MV-4-11 (cell line): Measurements from ENCODE around the gene RRP15.
"Not testable (repeated sequence)": the region's sequence is repeated elsewhere in the genome, so short reads cannot be mapped to it uniquely, and the experiment has no call there.

Source experiments
- DNase-seq: peaks from one replicate; lab custom pipeline; 2025; lab: John Stamatoyannopoulos, UW

The RRP15 gene

DNA sequence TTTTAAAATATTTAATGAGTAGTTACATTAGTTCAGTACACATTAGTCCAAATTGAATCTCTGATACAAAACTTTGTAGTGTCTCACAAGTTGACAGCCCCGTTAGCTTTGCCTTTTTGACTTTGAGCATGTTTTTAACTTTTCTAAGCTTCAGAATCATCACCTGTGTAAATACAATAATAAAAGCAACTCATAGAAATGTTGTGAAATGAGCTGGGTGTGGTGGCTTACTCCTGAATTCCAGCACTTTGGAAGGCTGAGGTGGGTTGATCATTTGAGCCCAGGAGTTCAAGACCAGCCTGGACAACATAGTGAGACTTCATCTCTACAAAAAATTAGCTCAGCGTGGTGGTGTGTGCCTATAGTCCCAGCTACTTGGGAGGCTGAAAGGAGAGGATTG is 11.1 kb downstream of the RRP15 start:
- no peak for DNase-seq

DNA sequence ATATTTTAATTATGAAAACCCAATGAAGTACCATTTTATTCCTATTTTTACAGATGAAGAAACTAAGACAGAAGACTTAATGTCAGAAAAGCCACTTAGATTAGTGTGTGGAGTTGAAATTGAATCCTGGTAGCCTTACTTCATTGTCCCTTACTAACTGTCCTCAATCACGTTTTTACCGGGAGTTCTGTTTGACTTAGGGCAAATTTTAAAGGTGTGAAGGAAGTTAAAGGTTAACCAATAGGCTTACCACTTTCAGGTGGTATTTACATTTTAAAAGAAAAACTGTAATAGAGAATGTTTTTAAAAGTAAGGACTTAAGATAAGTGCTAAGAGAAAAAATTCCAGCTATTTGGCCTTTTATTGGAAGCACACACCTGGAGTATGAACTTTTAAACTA is 12.4 kb downstream of the RRP15 start:
- DNase-seq, result no peak

DNA sequence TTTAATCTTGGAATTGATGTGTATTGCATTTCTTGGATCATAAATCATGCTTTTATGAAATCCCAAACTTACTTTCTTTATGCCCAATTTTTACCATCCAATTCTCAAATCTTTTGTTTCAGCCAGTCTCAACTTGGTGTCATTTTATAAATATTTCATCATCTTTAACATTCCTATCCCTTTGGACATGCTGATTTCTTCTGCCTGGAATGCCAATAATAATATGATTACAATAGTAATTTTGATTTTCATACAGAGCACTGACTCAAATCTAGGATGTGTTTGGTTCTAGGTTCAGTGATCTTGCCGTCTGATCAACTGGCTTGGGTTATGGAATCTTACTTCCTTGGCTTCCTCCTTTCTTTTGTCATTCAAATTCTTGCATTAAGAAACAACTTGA is 12.8 kb downstream of the RRP15 start:
- no peak for DNase-seq

DNA sequence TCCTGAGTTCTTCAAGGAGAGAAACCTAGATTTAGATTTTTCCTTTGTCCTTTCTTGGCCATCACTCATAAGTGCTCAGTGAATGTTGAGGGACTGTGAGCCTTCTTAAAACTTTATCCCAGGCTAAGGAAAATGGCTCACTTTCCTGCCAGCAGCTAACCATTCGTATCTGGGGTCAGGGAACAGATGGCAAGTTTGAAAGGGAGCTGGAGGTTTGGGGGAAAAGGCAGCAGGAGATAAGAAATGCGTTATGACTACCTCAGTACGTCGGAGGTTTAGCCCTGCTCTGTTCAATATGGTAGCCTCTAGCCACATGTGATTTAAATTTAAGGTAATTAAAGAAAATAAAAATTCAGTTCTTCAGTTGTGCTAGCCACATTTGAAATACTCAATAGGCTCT is 13.3 kb downstream of the RRP15 start:
- no peak for DNase-seq

DNA sequence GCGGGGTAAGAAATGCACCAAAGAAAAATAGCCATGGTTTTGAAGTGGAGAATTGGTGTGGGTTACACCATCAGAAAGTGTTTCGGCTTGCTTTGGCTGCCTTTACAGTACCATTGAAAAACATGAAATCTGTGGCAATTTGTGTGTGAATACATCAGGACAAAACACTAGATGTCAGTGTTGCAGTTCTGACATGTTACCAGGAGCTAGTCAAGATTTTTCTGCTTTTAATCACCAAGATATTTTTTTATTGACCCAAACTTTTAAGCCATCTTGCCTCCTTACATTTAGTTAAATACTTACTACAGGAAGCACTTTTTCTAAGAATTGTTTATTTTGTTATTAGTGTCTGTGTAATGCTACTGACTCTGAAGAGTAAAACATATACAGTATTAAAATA is 14.3 kb downstream of the RRP15 start:
- peak; percentile 4 for DNase-seq

DNA sequence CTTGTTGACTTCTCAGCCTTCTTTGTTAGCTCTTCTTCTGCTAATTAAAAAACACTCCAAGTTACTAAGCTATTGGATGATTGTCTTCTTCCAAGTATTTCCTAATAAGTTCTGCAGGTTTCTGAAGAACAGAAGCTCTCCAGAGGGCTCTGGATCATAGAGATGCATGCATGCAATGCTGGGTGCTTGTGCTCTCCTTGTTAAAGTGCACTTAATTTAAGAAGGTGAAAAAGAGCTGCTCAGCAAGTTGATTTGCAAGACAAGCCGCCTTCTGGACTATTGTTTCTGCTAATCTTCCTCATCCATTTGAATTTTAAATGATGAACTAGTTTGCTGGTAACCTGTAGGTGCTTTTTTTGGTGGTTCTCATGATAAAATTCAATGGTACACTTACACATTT is 16.1 kb downstream of the RRP15 start:
- no peak for DNase-seq

DNA sequence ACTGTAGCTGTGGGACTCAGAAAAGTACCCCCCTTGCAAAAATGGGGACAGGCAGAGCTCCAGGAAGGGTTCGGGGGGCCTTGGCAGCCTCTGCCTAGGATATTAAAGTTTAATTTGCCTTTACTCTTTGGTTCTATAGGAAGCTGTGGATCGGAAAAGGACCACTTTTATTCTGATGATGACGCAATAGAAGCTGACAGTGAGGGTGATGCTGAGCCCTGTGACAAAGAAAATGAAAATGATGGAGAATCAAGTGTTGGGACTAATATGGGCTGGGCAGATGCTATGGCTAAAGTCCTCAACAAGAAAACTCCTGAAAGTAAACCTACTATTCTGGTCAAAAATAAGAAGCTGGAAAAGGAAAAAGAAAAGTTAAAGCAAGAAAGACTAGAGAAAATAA is 17.1 kb downstream of the RRP15 start:
- no peak for DNase-seq

DNA sequence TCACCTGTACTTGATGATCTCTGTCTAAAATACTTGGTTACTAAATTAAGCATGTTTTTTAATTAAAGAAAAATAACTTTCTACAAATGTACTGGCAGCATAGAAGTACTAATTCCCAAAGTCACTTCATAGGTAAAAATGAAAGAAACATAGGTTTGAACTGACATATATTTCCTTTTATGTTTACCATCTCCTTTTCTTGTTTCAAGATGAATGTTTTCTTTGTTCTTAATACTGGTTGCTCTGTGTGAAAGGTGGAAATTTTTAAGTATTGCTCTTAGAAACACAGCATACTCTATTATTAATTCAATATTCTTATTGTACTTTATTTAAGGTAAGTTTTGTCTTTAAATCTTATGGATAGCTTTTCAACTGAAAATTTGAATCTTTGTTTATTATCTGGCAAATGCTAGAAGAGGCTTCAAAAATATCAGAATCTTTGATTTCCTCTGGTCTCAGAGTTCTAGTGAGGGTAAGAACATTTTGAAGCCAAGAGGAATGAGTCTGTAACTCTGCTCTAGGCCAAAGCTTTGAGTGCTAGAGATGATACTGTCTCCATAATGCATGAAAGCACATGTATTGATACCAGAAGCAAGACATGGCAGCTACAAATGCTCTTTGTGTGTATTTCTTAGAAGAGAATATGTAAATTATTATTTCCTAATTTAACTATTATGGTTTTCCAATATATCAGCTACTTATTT is 18.2 kb downstream of the RRP15 start:
- DNase-seq, result no peak

DNA sequence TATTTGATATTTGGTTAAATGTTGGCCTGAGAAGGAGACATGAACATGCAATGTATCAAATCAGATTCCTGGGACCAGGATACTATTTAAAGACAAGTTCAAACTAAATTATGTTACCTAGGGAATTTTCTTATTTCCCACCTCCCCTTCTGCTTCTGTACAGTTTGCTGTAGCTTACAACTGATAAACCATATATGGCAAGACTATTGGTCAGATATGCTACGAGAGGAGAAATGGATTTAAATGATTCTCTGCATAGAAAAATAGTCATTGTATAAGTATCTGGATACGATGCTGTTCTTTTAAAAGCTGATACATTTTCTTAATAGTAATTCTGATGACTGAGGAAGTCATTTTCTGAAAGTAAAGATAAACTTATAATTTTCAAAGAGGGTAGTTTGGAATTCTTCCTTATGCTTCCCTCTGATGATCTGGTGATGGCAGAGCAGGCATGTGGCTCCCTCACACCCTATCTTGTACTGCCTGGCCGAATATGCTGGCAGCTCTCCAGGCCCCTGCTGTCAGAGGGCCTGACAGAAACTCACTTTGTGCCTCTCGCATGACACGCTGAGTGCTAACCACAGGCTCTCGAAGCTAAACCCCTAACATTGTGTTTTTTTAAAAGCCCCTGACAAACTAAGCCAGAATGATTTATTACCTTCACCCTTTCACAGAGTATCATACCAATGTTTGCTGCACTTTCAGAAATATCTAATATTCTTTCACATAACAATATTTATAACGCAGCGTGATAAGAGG is 19.4 kb downstream of the RRP15 start:
- DNase-seq, result peak; percentile 81

DNA sequence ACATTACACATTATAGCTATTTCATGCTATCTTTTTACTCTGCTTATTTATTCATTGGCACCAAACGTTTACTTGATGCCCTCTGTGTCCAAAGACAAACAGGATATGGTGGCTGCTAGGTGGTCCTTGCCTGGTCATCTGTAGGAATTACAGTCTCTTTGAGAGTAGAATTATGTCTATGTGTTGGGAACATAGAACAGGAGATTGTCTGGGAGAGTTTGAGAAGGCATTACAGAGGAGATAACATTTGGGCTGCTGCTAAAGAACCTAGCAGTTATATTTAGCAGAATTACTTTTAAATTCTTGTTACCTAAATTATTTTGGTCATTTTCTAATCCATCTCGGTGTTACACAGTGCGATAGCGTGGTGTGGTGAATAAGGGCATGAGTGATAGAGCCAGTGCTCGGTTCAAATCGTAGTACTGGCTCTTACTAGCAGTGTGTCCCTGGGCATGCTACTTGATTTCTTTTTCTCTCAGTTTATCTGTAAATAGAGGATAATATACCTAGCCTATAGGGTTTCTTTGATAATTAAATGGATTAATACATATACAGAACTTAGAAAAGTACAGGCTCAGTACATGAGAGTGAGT is 20.5 kb downstream of the RRP15 start:
- no peak for DNase-seq

DNA sequence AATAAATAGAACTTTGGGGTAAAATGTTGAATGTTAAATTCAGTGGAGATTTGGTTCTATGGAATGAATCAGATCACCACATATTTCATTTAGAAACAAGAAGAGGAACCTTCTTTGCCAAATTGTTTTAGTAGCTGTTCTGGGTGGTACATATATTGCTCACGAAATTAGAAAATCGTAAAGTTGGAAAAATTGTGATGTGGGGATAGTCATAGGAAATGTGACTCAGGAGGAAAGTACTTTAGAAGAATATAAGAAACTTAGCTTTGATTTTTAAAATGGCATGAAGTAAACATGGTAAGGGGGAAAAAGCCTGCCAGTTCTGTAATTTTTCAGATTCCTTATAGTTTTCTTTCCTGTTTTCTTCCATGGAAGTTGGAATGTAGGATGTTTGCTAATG is 27.4 kb downstream of the RRP15 start:
- DNase-seq, result no peak

DNA sequence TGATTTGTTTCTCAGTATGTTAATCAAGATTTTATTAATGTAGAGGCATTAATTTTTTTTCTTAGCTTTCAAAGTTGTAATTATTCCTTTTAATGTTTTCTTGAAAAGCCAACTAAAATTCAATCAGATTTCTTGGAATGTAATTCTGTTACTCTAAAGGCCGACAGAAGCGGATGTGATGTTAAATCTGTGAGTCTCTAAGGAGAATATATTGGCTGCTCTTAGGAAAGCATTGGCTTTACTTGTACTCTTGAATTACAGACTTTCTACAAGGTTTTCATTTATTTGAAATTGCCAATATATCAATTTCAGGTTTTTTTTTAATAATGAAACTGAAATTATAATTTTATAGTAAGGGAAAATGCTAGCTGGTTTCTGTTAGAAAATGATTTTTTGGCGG is 29.2 kb downstream of the RRP15 start:
- no peak for DNase-seq

DNA sequence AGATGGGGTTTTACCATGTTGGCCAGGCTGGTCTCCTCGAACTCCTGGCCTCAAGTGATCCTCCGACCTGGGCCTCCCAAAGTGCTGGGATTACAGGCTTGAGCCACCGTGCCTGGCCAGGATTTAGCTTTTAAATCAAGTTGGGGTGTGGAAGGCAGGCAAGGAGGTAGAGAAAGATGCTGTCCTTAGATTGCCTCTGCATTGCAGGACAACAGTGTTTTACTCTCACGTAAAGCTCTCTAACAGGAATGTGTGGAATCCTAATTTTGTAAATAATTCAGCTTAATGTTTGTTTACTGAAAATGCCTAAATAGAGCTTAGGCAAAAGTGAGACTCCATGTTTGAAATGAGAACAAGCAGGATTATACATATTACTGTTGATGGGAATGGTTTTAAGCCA is 30.5 kb downstream of the RRP15 start:
- no peak for DNase-seq

DNA sequence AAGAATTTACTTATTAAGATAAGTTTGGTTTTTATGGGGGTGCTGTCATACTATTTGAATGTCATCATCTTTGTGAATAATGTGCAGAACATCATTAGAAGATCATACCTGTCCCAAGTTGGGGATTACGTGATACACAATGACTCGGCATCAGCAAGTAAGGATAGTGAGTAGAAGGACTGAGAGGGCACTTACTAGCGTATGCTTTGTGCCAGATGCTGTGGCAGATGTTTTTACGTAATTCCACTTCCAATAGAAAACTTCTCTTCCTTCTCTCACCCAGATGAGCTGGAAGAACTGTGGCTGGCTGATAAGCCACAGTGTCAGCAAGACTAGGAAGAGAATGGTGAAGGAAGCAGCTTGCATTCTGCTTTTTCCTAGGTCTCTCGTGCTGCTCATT is 32.0 kb downstream of the RRP15 start:
- DNase-seq, result no peak

DNA sequence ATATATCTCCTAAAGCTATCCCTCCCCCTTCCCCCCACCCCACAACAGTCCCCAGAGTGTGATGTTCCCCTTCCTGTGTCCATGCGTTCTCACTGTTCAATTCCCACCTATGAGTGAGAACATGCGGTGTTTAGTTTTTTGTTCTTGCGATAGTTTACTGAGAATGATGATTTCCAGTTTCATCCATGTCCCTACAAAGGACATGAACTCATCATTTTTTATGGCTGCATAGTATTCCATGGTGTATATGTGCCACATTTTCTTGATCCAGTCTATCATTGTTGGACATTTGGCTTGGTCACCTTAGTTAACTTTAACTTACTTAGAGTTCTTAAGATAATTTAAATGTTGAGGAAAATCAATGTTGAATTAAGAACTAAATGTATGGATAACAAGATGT is 35.1 kb downstream of the RRP15 start:
- DNase-seq, result not testable (repeated sequence)

DNA sequence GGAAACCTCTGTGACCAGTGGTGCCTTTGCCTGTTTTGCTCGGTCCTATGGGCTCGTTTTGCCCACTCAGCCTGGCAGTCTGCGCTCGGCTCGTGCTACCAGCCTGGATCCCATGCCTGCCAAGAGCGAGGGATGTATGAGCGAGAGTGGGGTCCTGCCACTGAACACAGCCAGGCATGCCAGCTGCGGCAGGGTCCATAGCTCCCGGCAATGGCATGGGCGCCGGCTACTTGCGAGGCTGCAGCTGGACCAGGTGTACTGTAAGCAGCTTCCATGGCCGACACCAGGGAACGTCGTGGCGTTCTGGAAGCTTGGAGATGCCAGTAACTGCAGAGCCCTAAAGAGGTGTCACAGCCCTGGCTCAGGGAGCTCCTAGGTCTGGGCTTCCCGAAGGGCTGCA is 37.7 kb downstream of the RRP15 start:
- DNase-seq, result no peak

DNA sequence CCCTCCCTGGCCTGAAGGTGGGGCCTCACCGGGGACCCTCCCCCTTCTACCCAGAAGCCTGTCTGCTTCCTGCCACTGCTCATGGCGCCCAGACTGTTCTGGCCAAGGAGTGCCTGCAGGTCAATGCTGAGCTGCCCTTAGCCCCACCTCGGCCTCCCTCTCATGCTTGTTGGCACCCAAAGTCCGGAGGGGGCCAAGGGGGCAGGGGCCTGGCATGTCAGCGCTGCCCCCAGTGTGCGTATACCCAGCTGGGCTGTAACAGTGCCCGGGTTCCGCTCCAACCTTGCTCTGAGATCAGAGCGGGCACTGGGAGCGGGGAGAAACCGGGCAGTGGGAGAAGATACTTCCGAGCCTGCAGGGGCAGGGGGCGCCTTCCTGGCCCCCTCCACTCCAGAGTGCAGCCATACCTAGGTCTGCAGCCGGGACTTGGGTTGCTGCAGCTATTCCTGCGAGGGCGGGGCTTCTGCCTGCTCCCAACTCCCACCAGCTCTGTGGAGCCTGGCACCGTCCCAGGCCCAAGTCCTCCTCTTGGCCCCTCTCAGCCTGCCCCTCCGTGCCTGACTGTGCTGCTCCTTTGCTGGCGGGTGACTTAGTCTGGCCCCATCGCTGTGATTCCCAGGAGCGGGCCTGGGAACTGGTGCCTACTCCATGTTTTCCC is 38.6 kb downstream of the RRP15 start:
- no peak for DNase-seq

DNA sequence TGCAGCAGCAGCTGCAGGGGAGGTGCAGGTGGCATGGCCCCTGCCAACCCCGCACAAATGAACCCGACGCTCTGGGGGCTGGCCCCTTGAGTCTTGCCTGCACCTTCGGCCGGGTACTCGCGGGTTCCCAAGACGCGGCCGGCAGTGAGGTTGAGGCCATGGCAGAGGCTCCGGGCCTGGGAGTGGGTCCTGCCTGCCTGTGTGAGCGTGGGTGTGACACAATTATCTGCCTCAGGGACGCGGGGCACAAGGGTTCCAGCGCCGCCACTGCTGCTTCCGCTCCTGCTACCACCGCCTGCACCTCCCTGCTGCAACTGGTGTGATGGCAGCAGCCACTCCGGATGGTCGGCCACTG is 39.1 kb downstream of the RRP15 start:
- DNase-seq, result no peak

DNA sequence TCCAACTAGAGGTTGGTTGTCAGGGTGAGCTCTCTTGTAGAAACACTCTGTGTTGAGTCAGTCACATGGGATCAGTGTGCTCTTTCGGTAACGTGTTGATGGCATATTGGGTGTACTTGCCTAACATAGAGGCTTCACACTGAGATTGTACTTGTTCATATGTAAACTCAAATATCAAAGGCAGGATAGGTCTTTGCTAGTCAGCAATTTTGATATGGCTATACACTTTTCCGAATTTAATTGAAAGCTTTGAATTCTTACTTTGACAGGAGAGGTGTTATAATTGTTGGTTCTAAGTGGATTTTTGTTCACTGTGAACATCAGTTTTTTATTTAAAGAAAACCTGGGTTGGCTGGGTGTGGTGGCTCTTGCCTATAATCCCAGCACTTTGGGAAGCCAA is 43.7 kb downstream of the RRP15 start:
- no peak for DNase-seq

DNA sequence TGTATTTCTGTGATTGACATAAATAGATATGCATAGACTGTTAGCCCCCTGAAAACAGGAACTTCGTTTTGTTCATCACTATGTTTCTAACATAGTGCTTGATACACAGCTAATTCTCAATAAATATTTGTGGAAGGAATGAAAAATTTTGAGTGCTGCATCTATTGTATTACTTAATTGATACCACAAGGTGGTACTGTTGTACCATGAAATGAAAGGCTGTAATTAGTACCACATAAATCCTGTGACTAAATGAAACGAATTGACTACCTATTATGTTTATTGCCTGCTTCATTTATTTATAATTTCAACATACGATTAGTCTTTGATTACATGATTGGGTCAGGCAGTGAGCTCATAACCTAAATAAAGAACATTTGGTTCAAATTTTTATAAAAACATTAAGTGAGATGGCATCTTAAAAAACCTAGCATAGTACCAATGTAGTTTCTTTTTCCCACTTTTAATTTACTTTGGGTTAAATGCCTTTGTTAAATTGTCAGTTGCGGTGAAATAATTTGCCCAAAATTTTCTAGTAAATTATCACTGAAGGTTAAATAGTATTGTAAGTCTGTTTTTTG is 45.0 kb downstream of the RRP15 start:
- no peak for DNase-seq

DNA sequence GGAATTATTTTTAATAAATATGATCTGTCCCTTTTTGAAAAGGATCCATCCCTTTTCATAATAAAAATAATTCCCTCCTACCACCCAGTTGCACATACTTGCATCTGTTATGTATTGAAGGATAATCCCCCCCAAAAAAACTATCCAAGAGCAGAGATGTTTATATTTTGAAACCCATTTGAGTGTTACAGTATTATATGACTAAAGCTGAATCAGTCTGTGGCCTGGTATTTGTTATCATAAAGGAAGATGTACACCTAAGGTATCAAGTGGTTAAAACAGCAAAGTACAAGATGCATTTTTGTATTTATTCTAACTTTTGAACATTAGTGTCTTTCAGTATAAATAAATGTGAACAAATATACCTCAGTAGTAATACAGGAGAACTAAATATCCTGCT is 47.3 kb downstream of the RRP15 start:
- no peak for DNase-seq

DNA sequence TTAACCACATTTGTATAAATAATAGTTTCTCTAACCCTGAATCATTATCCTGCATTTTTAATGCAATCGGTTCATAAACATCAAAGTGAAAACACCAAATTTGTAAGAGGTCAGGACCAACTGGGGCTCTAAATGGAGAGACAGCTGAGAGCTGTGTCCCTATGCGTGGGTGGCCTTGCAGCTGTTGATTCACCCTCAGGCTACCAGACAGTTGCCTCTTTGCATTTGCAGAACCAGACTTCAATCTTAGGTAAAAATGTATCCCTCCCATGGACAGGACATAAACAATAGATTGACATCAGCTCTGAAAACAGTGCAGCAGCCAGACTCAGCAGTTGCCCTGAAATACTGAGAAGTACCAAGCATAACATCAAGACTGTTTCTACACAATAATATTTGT is 51.2 kb downstream of the RRP15 start:
- no peak for DNase-seq
